ENCODE data around the gene RNF222.

DNA sequence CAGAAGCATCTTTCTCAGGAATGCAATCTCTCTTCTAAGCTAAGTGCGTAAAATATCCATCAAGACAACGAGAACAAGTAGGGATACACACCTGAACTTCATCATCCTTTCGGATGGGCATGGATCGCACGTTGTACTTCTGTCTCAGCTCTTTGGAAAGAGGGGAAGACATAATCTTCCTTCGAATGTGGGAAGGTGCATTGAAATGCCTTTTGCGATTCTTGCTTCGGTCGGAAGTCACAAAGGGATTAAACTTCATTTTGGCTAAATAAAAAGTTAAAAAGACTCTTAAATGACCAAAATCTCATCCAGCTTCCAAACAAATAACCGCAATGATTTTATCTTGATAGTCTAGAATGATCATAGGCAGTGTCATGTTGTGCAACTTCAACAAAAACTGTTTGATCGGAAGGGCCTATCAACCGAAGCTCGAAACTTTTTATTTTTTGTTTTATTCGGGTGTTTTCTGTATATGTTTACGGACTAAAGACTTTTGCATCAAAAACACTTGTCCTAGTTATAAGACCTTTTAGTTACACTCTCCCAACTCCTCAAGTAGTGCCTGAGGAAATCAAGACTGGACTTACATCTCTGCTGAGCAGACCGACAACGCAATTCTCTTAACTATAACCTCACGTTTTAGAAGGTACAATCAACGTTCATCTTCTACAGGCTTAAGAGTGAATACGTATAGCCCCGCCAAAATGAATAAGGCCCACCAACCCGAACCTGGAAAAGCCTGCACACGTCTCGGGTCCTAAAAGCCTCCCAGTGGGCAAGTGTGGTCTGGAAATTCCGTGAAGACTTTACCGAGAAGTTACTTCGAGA is 15.4 kb downstream of the RNF222 start:
- TF ChIP-seq POLR2A (IDR thresholded peaks at IDR 0.05; ENCODE audit: low read depth, low read length) (no peak), RCOR1 (IDR thresholded peaks at IDR 0.05; ENCODE audit: insufficient replicate concordance, low read length) (no peak), MAZ (IDR thresholded peaks at IDR 0.05; ENCODE audit: borderline replicate concordance, low read depth, low read length) (no peak), SMC3 (IDR thresholded peaks at IDR 0.05; ENCODE audit: low read depth, low read length) (no peak), RFX5 (IDR thresholded peaks at IDR 0.05; ENCODE audit: low read depth, low read length) (no peak), RAD21 (IDR thresholded peaks at IDR 0.05; ENCODE audit: low read length) (no peak)
- TF ChIP-seq, protein P1, sequence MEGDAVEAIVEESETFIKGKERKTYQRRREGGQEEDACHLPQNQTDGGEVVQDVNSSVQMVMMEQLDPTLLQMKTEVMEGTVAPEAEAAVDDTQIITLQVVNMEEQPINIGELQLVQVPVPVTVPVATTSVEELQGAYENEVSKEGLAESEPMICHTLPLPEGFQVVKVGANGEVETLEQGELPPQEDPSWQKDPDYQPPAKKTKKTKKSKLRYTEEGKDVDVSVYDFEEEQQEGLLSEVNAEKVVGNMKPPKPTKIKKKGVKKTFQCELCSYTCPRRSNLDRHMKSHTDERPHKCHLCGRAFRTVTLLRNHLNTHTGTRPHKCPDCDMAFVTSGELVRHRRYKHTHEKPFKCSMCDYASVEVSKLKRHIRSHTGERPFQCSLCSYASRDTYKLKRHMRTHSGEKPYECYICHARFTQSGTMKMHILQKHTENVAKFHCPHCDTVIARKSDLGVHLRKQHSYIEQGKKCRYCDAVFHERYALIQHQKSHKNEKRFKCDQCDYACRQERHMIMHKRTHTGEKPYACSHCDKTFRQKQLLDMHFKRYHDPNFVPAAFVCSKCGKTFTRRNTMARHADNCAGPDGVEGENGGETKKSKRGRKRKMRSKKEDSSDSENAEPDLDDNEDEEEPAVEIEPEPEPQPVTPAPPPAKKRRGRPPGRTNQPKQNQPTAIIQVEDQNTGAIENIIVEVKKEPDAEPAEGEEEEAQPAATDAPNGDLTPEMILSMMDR (conservative IDR thresholded peaks at IDR 0.05; ENCODE audit: low read depth, low read length) = no peak

Data from IMR-90 (cell line).